ENCODE measurements around the gene TBC1D5. TPM values are rescaled to one million over a fixed set of nuclear protein-coding genes. Genes with fewer than 3 reads are reported as not detected.

Gene TBC1D5
- total RNA-seq, 1 experiment from 2014 or later, result 26.1 TPM

DNA sequence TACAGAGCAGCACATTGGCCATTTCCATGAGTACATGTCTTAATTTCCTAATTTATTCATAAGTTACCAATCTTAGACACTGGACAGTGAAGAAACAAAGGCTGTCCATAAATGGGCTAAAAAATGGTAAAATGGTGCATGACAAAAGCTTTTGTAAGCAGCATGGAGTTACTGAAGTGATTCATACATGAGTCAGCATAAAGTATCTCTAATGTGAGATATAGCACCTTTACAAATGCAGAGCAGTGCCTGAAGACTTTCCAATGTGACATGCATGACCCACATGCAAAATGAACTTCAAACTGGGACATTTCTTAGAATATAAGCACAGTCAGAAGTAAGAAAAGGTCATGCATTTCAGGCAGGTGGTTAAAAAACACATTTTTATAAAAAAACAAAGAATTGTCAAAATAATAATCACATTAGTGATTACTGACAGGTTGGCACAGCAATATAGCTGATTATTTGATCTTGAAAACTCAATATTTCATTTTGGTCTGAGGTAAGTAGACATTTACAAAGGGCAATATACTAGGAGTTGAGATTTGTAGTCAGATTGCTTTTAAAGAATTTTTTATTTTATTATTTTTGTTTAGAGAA, 558.4 kb downstream of the TBC1D5 start (continued):
- no peak for TF ChIP-seq OVOL2 (CRISPR knock-in tag; IDR thresholded peaks at IDR 0.05; ENCODE audit: borderline replicate concordance)
- TF ChIP-seq EMX1 (CRISPR knock-in tag; IDR thresholded peaks at IDR 0.05), result no peak
- no peak for TF ChIP-seq ATF1 (CRISPR knock-in tag; IDR thresholded peaks at IDR 0.05)
- TF ChIP-seq, protein P1, sequence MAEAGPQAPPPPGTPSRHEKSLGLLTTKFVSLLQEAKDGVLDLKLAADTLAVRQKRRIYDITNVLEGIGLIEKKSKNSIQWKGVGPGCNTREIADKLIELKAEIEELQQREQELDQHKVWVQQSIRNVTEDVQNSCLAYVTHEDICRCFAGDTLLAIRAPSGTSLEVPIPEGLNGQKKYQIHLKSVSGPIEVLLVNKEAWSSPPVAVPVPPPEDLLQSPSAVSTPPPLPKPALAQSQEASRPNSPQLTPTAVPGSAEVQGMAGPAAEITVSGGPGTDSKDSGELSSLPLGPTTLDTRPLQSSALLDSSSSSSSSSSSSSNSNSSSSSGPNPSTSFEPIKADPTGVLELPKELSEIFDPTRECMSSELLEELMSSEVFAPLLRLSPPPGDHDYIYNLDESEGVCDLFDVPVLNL (CRISPR knock-in tag; IDR thresholded peaks at IDR 0.05; ENCODE audit: borderline replicate concordance, low read depth), result no peak

GRCh38 chr3:17182166-17182565, 560.3 kb downstream of the TBC1D5 start:
- H3K4me3 Mint-ChIP-seq, result no peak overlapping the region
- H3K36me3 Mint-ChIP-seq, result no peaks in the 10 kb centered on the region
- H3K27ac Mint-ChIP-seq, result no peak overlapping the region
- DNase-seq (ENCODE audit: low spot score) (no peak), ATAC-seq (no peak)
- H3K4me1 Mint-ChIP-seq, result peaks cover 3% of the 10 kb centered on the region
- POLR2A ChIA-PET, result no interaction called here
- TF ChIP-seq, protein P2, sequence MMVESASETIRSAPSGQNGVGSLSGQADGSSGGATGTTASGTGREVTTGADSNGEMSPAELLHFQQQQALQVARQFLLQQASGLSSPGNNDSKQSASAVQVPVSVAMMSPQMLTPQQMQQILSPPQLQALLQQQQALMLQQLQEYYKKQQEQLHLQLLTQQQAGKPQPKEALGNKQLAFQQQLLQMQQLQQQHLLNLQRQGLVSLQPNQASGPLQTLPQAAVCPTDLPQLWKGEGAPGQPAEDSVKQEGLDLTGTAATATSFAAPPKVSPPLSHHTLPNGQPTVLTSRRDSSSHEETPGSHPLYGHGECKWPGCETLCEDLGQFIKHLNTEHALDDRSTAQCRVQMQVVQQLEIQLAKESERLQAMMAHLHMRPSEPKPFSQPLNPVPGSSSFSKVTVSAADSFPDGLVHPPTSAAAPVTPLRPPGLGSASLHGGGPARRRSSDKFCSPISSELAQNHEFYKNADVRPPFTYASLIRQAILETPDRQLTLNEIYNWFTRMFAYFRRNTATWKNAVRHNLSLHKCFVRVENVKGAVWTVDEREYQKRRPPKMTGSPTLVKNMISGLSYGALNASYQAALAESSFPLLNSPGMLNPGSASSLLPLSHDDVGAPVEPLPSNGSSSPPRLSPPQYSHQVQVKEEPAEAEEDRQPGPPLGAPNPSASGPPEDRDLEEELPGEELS (CRISPR knock-in tag; IDR thresholded peaks at IDR 0.05), result no peak
- no peaks in the 10 kb centered on the region for H3K9me3 Mint-ChIP-seq
- CTCF ChIA-PET, result interaction anchor here (0.8 kb wide), 1 partner anchor 298 kb away, joined by 3 read pairs; the partner anchor contains the start of gene PLCL2
- no peaks in the 10 kb centered on the region for H3K27me3 Mint-ChIP-seq (ENCODE audit: low read depth)

DNA sequence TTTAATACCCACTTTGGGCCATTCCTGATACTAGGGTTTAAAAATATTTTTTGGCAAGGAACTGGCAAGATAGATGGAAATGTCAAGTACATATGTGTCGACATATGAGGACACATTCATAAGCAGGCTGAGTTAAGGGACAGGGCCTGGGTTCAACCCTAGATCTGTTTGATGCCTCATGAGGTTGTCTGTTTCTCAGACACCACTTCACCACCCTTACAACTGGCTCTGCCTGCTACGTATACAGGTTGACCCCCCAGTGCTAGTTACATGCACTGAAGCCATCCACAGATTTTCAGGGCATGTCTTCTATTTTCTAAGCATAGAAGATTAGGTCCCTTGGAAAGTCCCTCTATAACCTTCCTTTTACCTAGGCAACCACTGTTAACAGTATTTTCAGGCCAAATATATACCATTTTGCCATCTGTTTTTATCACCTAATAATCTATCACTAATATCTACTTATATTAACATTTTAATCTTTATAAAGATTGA, 561.0 kb downstream of the TBC1D5 start:
- Mint-ChIP-seq H3K36me3 (no peaks in the 10 kb centered on the region), H3K4me1 (no peaks in the 10 kb centered on the region; the same call in 1 of the 2 replicates), H3K4me3 (no peak overlapping the region), H3K27ac (no peak overlapping the region), H3K9me3 (no peaks in the 10 kb centered on the region), H3K27me3 (ENCODE audit: low read depth) (no peaks in the 10 kb centered on the region)
- TF ChIP-seq ZBTB21 (CRISPR knock-in tag; IDR thresholded peaks at IDR 0.05; ENCODE audit: borderline replicate concordance) (no peak), ZNF232 (CRISPR knock-in tag; IDR thresholded peaks at IDR 0.05) (no peak), JUN (CRISPR knock-in tag; IDR thresholded peaks at IDR 0.05) (no peak), ATF1 (CRISPR knock-in tag; IDR thresholded peaks at IDR 0.05) (no peak), MAX (CRISPR knock-in tag; IDR thresholded peaks at IDR 0.05) (no peak), SMAD4 (CRISPR knock-in tag; IDR thresholded peaks at IDR 0.05) (no peak), JAZF1 (CRISPR knock-in tag; IDR thresholded peaks at IDR 0.05) (no peak), EMX1 (CRISPR knock-in tag; IDR thresholded peaks at IDR 0.05) (no peak), ZNF416 (CRISPR knock-in tag; IDR thresholded peaks at IDR 0.05) (no peak), GTF2I (CRISPR knock-in tag; conservative IDR thresholded peaks at IDR 0.05) (no peak)
- TF ChIP-seq, protein P3, sequence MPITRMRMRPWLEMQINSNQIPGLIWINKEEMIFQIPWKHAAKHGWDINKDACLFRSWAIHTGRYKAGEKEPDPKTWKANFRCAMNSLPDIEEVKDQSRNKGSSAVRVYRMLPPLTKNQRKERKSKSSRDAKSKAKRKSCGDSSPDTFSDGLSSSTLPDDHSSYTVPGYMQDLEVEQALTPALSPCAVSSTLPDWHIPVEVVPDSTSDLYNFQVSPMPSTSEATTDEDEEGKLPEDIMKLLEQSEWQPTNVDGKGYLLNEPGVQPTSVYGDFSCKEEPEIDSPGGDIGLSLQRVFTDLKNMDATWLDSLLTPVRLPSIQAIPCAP (CRISPR knock-in tag; IDR thresholded peaks at IDR 0.05), result no peak
- TF ChIP-seq, protein P4, sequence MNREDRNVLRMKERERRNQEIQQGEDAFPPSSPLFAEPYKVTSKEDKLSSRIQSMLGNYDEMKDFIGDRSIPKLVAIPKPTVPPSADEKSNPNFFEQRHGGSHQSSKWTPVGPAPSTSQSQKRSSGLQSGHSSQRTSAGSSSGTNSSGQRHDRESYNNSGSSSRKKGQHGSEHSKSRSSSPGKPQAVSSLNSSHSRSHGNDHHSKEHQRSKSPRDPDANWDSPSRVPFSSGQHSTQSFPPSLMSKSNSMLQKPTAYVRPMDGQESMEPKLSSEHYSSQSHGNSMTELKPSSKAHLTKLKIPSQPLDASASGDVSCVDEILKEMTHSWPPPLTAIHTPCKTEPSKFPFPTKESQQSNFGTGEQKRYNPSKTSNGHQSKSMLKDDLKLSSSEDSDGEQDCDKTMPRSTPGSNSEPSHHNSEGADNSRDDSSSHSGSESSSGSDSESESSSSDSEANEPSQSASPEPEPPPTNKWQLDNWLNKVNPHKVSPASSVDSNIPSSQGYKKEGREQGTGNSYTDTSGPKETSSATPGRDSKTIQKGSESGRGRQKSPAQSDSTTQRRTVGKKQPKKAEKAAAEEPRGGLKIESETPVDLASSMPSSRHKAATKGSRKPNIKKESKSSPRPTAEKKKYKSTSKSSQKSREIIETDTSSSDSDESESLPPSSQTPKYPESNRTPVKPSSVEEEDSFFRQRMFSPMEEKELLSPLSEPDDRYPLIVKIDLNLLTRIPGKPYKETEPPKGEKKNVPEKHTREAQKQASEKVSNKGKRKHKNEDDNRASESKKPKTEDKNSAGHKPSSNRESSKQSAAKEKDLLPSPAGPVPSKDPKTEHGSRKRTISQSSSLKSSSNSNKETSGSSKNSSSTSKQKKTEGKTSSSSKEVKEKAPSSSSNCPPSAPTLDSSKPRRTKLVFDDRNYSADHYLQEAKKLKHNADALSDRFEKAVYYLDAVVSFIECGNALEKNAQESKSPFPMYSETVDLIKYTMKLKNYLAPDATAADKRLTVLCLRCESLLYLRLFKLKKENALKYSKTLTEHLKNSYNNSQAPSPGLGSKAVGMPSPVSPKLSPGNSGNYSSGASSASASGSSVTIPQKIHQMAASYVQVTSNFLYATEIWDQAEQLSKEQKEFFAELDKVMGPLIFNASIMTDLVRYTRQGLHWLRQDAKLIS (CRISPR knock-in tag; IDR thresholded peaks at IDR 0.05; ENCODE audit: borderline replicate concordance), result no peak
- ChIA-PET POLR2A (no interaction called here), CTCF (no interaction called here)
- DNase-seq (ENCODE audit: low spot score), result no peak
- ATAC-seq, result no peak

All from WTC11 (cell line).